Esophagus muscularis mucosa (tissue), 4 donors: ENCODE measurements around the gene DNAH10. TPM values are rescaled to one million over a fixed set of nuclear protein-coding genes. Genes with fewer than 3 reads are reported as not detected.

ENCODE experiments used
- DNase-seq: peaks from one replicate; pipeline ENCODE4 v3.0.0-alpha.2; 2017; ENCODE audit errors: extremely low spot score
- H3K27ac ChIP-seq, 4 donors: fragments of 200-600 bp; sonication (generic); replicated peaks in 1 of 4; 1 replicate in 3 of 4; 2 replicates in 1 of 4; pipeline ENCODE4 v1.5.1; 2016 to 2019; ENCODE audit warnings: mild to moderate bottlenecking in 1 of 4
- H3K27me3 ChIP-seq, 4 donors: fragments of 200-600 bp; sonication (generic); one replicate each; pipeline versions ENCODE4 v1.5.1 to v1.6.0; 2016 to 2019
- H3K36me3 ChIP-seq, 4 donors: fragments of 200-600 bp; sonication (generic); one replicate each; pipeline ENCODE4 v1.5.1; 2016 to 2019
- H3K4me1 ChIP-seq, 4 donors: fragments of 200-600 bp; sonication (generic); one replicate each; pipeline ENCODE4 v1.5.1; 2016 to 2019
- H3K4me3 ChIP-seq, 4 donors: fragments of 200-600 bp; sonication (generic); 1 replicate in 2 of 4; 2 replicates in 2 of 4; pipeline ENCODE4 v1.5.1; 2016 to 2019; ENCODE audit warnings: mild to moderate bottlenecking in 4 of 4, moderate library complexity in 1 of 4
- H3K9me3 ChIP-seq, 4 donors: fragments of 200-600 bp; sonication (generic); 1 replicate in 3 of 4; 2 replicates in 1 of 4; pipeline ENCODE4 v1.5.1; 2016 to 2019
- EP300 ChIP-seq: sonication (generic); formaldehyde crosslinking; IDR thresholded peaks from one replicate; pipeline ENCODE4 v1.6.1; 2017; ENCODE audit warnings: antibody characterized with exemption
- POLR2A ChIP-seq: fragments of 450-650 bp; IDR thresholded peaks from one replicate; pipeline ENCODE4 v1.6.1; 2017; ENCODE audit warnings: antibody characterized with exemption, moderate library complexity, mild to moderate bottlenecking, low read depth
- POLR2AphosphoS5 ChIP-seq, 2 donors: sonication (generic); formaldehyde crosslinking; IDR thresholded peaks; one replicate each; pipeline ENCODE4 v1.6.1; 2017; ENCODE audit warnings: antibody characterized with exemption in 2 of 2
- whole genome bisulfite sequencing: methylation state at CpG from one replicate; pipeline ENCODE4 v1.1.5; 2018; 5-methylcytosine and 5-hydroxymethylcytosine counted together
- intact Hi-C: fragments of 100-400 bp; cut with DNase I; formaldehyde crosslinking; loops from one replicate; pipeline ENCODE4 v1.15.1; 2023
- total RNA-seq, 4 donors: library from RNA; depleted of rRNA; stranded (reverse); fragments of >200 nt; gene quantifications; one replicate each; pipeline versions ENCODE4 v1.1.0 to v1.2.1, GENCODE V29; 2016
- TF ChIP-seq, protein P1 (sequence below), 3 experiments: fragments of 200-600 bp in 2 of 3; fragments of 450-650 bp in 1 of 3; sonication (generic) in 2 of 3; IDR thresholded peaks; one replicate each; pipeline ENCODE4 v1.5.1; 2017 to 2019; ENCODE audit warnings: antibody characterized with exemption in 3 of 3, mild to moderate bottlenecking in 2 of 3, moderate library complexity in 1 of 3

DNAH10 gene
- total RNA-seq, 4 donors from 2014 or later: 0.06 to 1.3 TPM; not detected in 2

- H3K36me3 ChIP-seq: peaks cover 33 to 77% (median 61%) of the 10 kb centered on the region in 4 donors
- no peak for DNase-seq
- 95% methylated on average over 2 of the region's 2 CpGs for WGBS
- no peaks in the 10 kb centered on the region for H3K9me3 ChIP-seq
- H3K4me3 ChIP-seq: no peak overlapping the region
- intact Hi-C loops: no loop called here
- H3K4me1 ChIP-seq: no peaks in the 10 kb centered on the region
- no peaks in the 10 kb centered on the region for H3K27me3 ChIP-seq
- TF ChIP-seq POLR2A: no peak
- H3K27ac ChIP-seq: no peak overlapping the region
These were observed 40.9 kb upstream of the DNAH10 start for GRCh38 chr12:123721245-123721644.

DNA sequence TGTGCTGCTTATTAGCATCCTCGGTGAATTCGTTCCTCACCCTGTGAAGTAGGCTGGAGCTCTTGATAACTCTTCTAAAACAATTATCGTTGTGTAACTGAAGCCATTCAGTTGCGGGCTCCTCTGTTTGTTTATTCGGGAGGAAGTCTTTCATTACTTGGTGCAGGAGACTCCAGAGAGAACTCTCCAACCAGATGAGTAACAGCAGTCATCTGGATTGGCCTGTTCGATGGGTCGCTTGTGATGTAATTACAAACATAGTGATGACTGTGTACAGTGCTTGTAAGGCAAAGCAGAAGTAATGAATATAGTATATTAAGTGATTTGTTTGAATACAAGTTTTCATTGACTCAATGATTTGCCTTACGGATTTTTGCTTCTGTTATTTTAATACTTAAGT lies 39.1 kb upstream of the DNAH10 start:
- Histone ChIP-seq H3K9me3 (no peaks in the 10 kb centered on the region), H3K4me3 (no peak overlapping the region), H3K27me3 (no peaks in the 10 kb centered on the region), H3K36me3 (peaks cover 45 to 94% (median 79%) of the 10 kb centered on the region in 4 donors), H3K27ac (no peak overlapping the region), H3K4me1 (no peaks in the 10 kb centered on the region)
- intact Hi-C loops: no loop called here
- DNase-seq: no peak
- 81% methylated on average over 8 of the region's 8 CpGs for WGBS
- TF ChIP-seq EP300: no peak
- TF ChIP-seq, protein P1, sequence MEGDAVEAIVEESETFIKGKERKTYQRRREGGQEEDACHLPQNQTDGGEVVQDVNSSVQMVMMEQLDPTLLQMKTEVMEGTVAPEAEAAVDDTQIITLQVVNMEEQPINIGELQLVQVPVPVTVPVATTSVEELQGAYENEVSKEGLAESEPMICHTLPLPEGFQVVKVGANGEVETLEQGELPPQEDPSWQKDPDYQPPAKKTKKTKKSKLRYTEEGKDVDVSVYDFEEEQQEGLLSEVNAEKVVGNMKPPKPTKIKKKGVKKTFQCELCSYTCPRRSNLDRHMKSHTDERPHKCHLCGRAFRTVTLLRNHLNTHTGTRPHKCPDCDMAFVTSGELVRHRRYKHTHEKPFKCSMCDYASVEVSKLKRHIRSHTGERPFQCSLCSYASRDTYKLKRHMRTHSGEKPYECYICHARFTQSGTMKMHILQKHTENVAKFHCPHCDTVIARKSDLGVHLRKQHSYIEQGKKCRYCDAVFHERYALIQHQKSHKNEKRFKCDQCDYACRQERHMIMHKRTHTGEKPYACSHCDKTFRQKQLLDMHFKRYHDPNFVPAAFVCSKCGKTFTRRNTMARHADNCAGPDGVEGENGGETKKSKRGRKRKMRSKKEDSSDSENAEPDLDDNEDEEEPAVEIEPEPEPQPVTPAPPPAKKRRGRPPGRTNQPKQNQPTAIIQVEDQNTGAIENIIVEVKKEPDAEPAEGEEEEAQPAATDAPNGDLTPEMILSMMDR (IDR thresholded peaks at IDR 0.05): no peak
- no peak for TF ChIP-seq POLR2AphosphoS5 (IDR thresholded peaks at IDR 0.05)
- TF ChIP-seq POLR2A: no peak

GRCh38 chr12:123723765-123724164 lies 38.3 kb upstream of the DNAH10 start:
- no peak for TF ChIP-seq POLR2A
- no peak for TF ChIP-seq POLR2AphosphoS5 (IDR thresholded peaks at IDR 0.05)
- TF ChIP-seq, protein P1 (IDR thresholded peaks at IDR 0.05): no peak
- no peak for TF ChIP-seq EP300
- Histone ChIP-seq H3K9me3 (no peaks in the 10 kb centered on the region), H3K27ac (no peak overlapping the region), H3K4me1 (no peaks in the 10 kb centered on the region), H3K4me3 (no peak overlapping the region), H3K36me3 (peaks cover 51 to 97% (median 84%) of the 10 kb centered on the region in 4 donors), H3K27me3 (no peaks in the 10 kb centered on the region)
- 79% methylated on average over 5 of the region's 5 CpGs for WGBS
- DNase-seq: no peak
- intact Hi-C loops: no loop called here

- TF ChIP-seq POLR2AphosphoS5 (IDR thresholded peaks at IDR 0.05): no peak
- TF ChIP-seq, protein P1 (IDR thresholded peaks at IDR 0.05): no peak
- TF ChIP-seq EP300: no peak
- no peak for TF ChIP-seq POLR2A
- Histone ChIP-seq H3K4me1 (no peaks in the 10 kb centered on the region), H3K27me3 (no peaks in the 10 kb centered on the region), H3K27ac (no peak overlapping the region), H3K9me3 (no peaks in the 10 kb centered on the region), H3K4me3 (no peak overlapping the region), H3K36me3 (peaks cover 45 to 97% (median 77%) of the 10 kb centered on the region in 4 donors)
- intact Hi-C loops: no loop called here
- DNase-seq: no peak
- WGBS: 63% methylated on average over 2 of the region's 2 CpGs
These were observed 35.9 kb upstream of the DNAH10 start for GRCh38 chr12:123726244-123726643.

GRCh38 chr12:123726962-123727361 lies 35.1 kb upstream of the DNAH10 start:
- peaks cover 49 to 97% (median 77%) of the 10 kb centered on the region in 4 donors for H3K36me3 ChIP-seq
- 75% methylated on average over 2 of the region's 2 CpGs for WGBS
- intact Hi-C loops: no loop called here

More at GRCh38 chr12:123726962-123727361, 35.1 kb upstream of the DNAH10 start:
- Histone ChIP-seq H3K9me3 (no peaks in the 10 kb centered on the region), H3K4me1 (no peaks in the 10 kb centered on the region), H3K4me3 (no peak overlapping the region), H3K27me3 (no peaks in the 10 kb centered on the region), H3K27ac (no peak overlapping the region)
- TF ChIP-seq POLR2AphosphoS5 (IDR thresholded peaks at IDR 0.05) (no peak), POLR2A (no peak), EP300 (no peak)
- TF ChIP-seq, protein P1 (IDR thresholded peaks at IDR 0.05): no peak
- DNase-seq: no peak
